NCI-H1694 (cell line): ENCODE results near the gene ACTR5.
"Not testable (repeated sequence)": the region's sequence is repeated elsewhere in the genome, so short reads cannot be mapped to it uniquely, and the experiment has no call there.

Experiments used
- DNase-seq: peaks from one replicate; lab custom pipeline; 2025; lab: John Stamatoyannopoulos, UW

Gene ACTR5

GRCh38 chr20:38766071-38766470 is 17.8 kb downstream of the ACTR5 start:
- DNase-seq = no peak

GRCh38 chr20:38769376-38770295 is 21.4 kb downstream of the ACTR5 start:
- DNase-seq = no peak

- no peak for DNase-seq
Measured at GRCh38 chr20:38770546-38770945, 22.3 kb downstream of the ACTR5 start.

- DNase-seq = no peak
Measured at GRCh38 chr20:38770970-38771369, 22.7 kb downstream of the ACTR5 start.

GRCh38 chr20:38771621-38772020 is 23.4 kb downstream of the ACTR5 start:
- no peak for DNase-seq

GRCh38 chr20:38774167-38774566 is 25.9 kb downstream of the ACTR5 start:
- DNase-seq = no peak

- DNase-seq = no peak
Measured at GRCh38 chr20:38776363-38776762, 28.1 kb downstream of the ACTR5 start.

GRCh38 chr20:38779247-38780097 is 31.2 kb downstream of the ACTR5 start:
- DNase-seq = no peak

- no peak for DNase-seq
Measured at GRCh38 chr20:38782275-38782674, 34.0 kb downstream of the ACTR5 start.

GRCh38 chr20:38787870-38788269 is 39.6 kb downstream of the ACTR5 start:
- no peak for DNase-seq

GRCh38 chr20:38789503-38790199 is 41.4 kb downstream of the ACTR5 start:
- no peak for DNase-seq

GRCh38 chr20:38790200-38791053 is 42.2 kb downstream of the ACTR5 start:
- peak; percentile 72 for DNase-seq

- no peak for DNase-seq
Measured at GRCh38 chr20:38791291-38791690, 43.0 kb downstream of the ACTR5 start.

- DNase-seq = no peak
Measured at GRCh38 chr20:38791940-38792339, 43.7 kb downstream of the ACTR5 start.

GRCh38 chr20:38794057-38794456 is 45.8 kb downstream of the ACTR5 start:
- not testable (repeated sequence) for DNase-seq

- DNase-seq = no peak
Measured at GRCh38 chr20:38798266-38798665, 50.0 kb downstream of the ACTR5 start.

- no peak for DNase-seq
Measured at GRCh38 chr20:38799203-38799602, 50.9 kb downstream of the ACTR5 start.

- DNase-seq = no peak
Measured at GRCh38 chr20:38800882-38801281, 52.6 kb downstream of the ACTR5 start.

- no peak for DNase-seq
Measured at GRCh38 chr20:38804221-38804620, 56.0 kb downstream of the ACTR5 start.

GRCh38 chr20:38804682-38805501 is 56.6 kb downstream of the ACTR5 start:
- no peak for DNase-seq
